Measurements from ENCODE around the gene GNG8. TPM values are rescaled to one million over a fixed set of nuclear protein-coding genes. Genes with fewer than 3 reads are reported as not detected.

Gene GNG8
- total and polyA plus RNA-seq, 7 donors = not detected

GRCh38 chr19:46591870-46592269, 44.1 kb downstream of the GNG8 start:
- H3K27me3 ChIP-seq = no peaks in the 10 kb centered on the region
- DNase-seq = no peak
- intact Hi-C loops (cut with DNase I) = no loop called here
- H3K4me3 ChIP-seq = no peak overlapping the region
- TF ChIP-seq EP300 (IDR thresholded peaks at IDR 0.05) (no peak), POLR2A (IDR thresholded peaks at IDR 0.05) (no peak), CTCF (IDR thresholded peaks at IDR 0.05) (no peak), POLR2AphosphoS5 (IDR thresholded peaks at IDR 0.05) (no peak)
- H3K9me3 ChIP-seq = no peaks in the 10 kb centered on the region
- H3K4me1 ChIP-seq = no peaks in the 10 kb centered on the region
- H3K27ac ChIP-seq = no peak overlapping the region
- H3K36me3 ChIP-seq = no peaks in the 10 kb centered on the region
- 78 to 85% methylated on average over 3 of the region's 3 CpGs for WGBS, 2 donors

GRCh38 chr19:46591254-46591653, 44.7 kb downstream of the GNG8 start:
- Histone ChIP-seq H3K27me3 (no peaks in the 10 kb centered on the region), H3K9me3 (no peaks in the 10 kb centered on the region), H3K4me3 (no peak overlapping the region), H3K4me1 (no peaks in the 10 kb centered on the region), H3K36me3 (no peaks in the 10 kb centered on the region), H3K27ac (no peak overlapping the region)
- intact Hi-C loops (cut with DNase I) = no loop called here
- WGBS, 2 donors = 92 to 95% methylated on average over 4 of the region's 4 CpGs
- no peak for DNase-seq
- no peak for TF ChIP-seq POLR2AphosphoS5 (IDR thresholded peaks at IDR 0.05)
- TF ChIP-seq CTCF (IDR thresholded peaks at IDR 0.05) = no peak
- TF ChIP-seq EP300 (IDR thresholded peaks at IDR 0.05) = no peak

GRCh38 chr19:46587861-46588260, 48.1 kb downstream of the GNG8 start:
- Histone ChIP-seq H3K27me3 (no peaks in the 10 kb centered on the region), H3K27ac (no peak overlapping the region), H3K9me3 (no peaks in the 10 kb centered on the region), H3K36me3 (no peaks in the 10 kb centered on the region), H3K4me1 (no peaks in the 10 kb centered on the region), H3K4me3 (no peak overlapping the region)
- WGBS, 2 donors = 86 to 90% methylated on average over 3 of the region's 3 CpGs
- intact Hi-C loops (cut with DNase I) = no loop called here
- TF ChIP-seq EP300 (IDR thresholded peaks at IDR 0.05) (no peak), POLR2A (IDR thresholded peaks at IDR 0.05) (no peak)
- no peak for DNase-seq

GRCh38 chr19:46586294-46586693, 49.7 kb downstream of the GNG8 start:
- H3K4me3 ChIP-seq = no peak overlapping the region
- no peaks in the 10 kb centered on the region for H3K4me1 ChIP-seq
- no peaks in the 10 kb centered on the region for H3K27me3 ChIP-seq
- no peaks in the 10 kb centered on the region for H3K9me3 ChIP-seq
- no peaks in the 10 kb centered on the region for H3K36me3 ChIP-seq
- intact Hi-C loops (cut with DNase I) = no loop called here
- H3K27ac ChIP-seq = no peak overlapping the region
- WGBS, 2 donors = 65 to 80% methylated on average over 4 of the region's 4 CpGs
- DNase-seq = no peak
- TF ChIP-seq POLR2AphosphoS5 (IDR thresholded peaks at IDR 0.05) (no peak), EP300 (IDR thresholded peaks at IDR 0.05) (no peak), CTCF (IDR thresholded peaks at IDR 0.05) (no peak), POLR2A (IDR thresholded peaks at IDR 0.05) (no peak)

GRCh38 chr19:46585539-46585938, 50.5 kb downstream of the GNG8 start:
- intact Hi-C loops (cut with DNase I) = no loop called here
- no peak overlapping the region for H3K4me3 ChIP-seq
- no peak overlapping the region for H3K27ac ChIP-seq
- DNase-seq = no peak
- no peaks in the 10 kb centered on the region for H3K9me3 ChIP-seq
- H3K36me3 ChIP-seq = no peaks in the 10 kb centered on the region
- no peaks in the 10 kb centered on the region for H3K27me3 ChIP-seq
- WGBS, 2 donors = 86 to 90% methylated on average over 1 of the region's 1 CpG
- H3K4me1 ChIP-seq = no peaks in the 10 kb centered on the region
- TF ChIP-seq EP300 (IDR thresholded peaks at IDR 0.05) (no peak), POLR2A (IDR thresholded peaks at IDR 0.05) (no peak), POLR2AphosphoS5 (IDR thresholded peaks at IDR 0.05) (no peak), CTCF (IDR thresholded peaks at IDR 0.05) (no peak)

Other genes starting within 250 kb of the GNG8 start
- 1 to 10 TPM; 3.5 to 6.1 (median 5.2) TPM for gene CCDC8, start 222.6 kb downstream of the GNG8 start, total RNA-seq
- gene CCDC8, start 222.6 kb downstream of the GNG8 start, polyA plus RNA-seq = 1 to 10 TPM in 2 of 3 donors, under 1 TPM in 1; 0.69 to 2.4 (median 1.9) TPM
- gene PNMA8C, start 207.3 kb downstream of the GNG8 start, total RNA-seq = under 1 TPM in 3 of 4 donors, not detected in 1; 0.27 to 0.36 (median 0.28) TPM
- under 1 TPM in 2 of 3 donors, not detected in 1; 0.23 to 0.25 TPM for gene PNMA8C, start 207.3 kb downstream of the GNG8 start, polyA plus RNA-seq
- gene PNMA8A, start 164.6 kb downstream of the GNG8 start, total RNA-seq = 1 to 10 TPM; 1.5 to 8.4 (median 5.5) TPM
- 1 to 10 TPM in 1 of 3 donors, not detected in 2; 2.3 TPM for gene PNMA8A, start 164.6 kb downstream of the GNG8 start, polyA plus RNA-seq
- gene PNMA8B, start 140.3 kb downstream of the GNG8 start, total RNA-seq = 1 to 10 TPM; 1.3 to 1.9 (median 1.6) TPM
- under 1 TPM in 2 of 3 donors, not detected in 1; 0.60 to 0.95 TPM for gene PNMA8B, start 140.3 kb downstream of the GNG8 start, polyA plus RNA-seq
- 100 to 1,000 TPM; 127 to 183 (median 159) TPM for gene CALM3, start 34.9 kb downstream of the GNG8 start, total RNA-seq
- 100 to 1,000 TPM; 210 to 375 (median 281) TPM for gene CALM3, start 34.9 kb downstream of the GNG8 start, polyA plus RNA-seq
- gene PTGIR, start 11.1 kb downstream of the GNG8 start, total RNA-seq = 1 to 10 TPM; 2.0 to 5.8 (median 3.5) TPM
- gene PTGIR, start 11.1 kb downstream of the GNG8 start, polyA plus RNA-seq = 1 to 10 TPM in 1 of 3 donors, under 1 TPM in 1, not detected in 1; 0.60 to 4.4 TPM
- 10 to 100 TPM; 23.7 to 87.2 (median 48.6) TPM for gene DACT3, start 25.0 kb upstream of the GNG8 start, total RNA-seq
- 1 to 10 TPM in 2 of 3 donors, under 1 TPM in 1; 0.46 to 2.9 (median 1.8) TPM for gene DACT3, start 25.0 kb upstream of the GNG8 start, polyA plus RNA-seq
- 10 to 100 TPM; 14.7 to 33.8 (median 16.7) TPM for gene PRKD2, start 80.9 kb upstream of the GNG8 start, total RNA-seq
- 10 to 100 TPM; 18.6 to 51.7 (median 32.6) TPM for gene PRKD2, start 80.9 kb upstream of the GNG8 start, polyA plus RNA-seq
- 10 to 100 TPM; 15.0 to 31.0 (median 15.7) TPM for gene FKRP, start 109.9 kb upstream of the GNG8 start, total RNA-seq
- gene FKRP, start 109.9 kb upstream of the GNG8 start, polyA plus RNA-seq = 10 to 100 TPM in 1 of 3 donors, 1 to 10 TPM in 2; 1.4 to 11.9 (median 3.6) TPM
- 10 to 100 TPM; 42.5 to 62.6 (median 49.7) TPM for gene STRN4, start 110.2 kb upstream of the GNG8 start, total RNA-seq
- 10 to 100 TPM; 45.0 to 63.4 (median 51.8) TPM for gene STRN4, start 110.2 kb upstream of the GNG8 start, polyA plus RNA-seq
- 10 to 100 TPM; 21.8 to 28.8 (median 24.8) TPM for gene SLC1A5, start 152.4 kb upstream of the GNG8 start, total RNA-seq
- gene SLC1A5, start 152.4 kb upstream of the GNG8 start, polyA plus RNA-seq = 100 to 1,000 TPM in 1 of 3 donors, 10 to 100 TPM in 2; 24.7 to 122 (median 30.6) TPM
- gene AP2S1, start 214.6 kb upstream of the GNG8 start, total RNA-seq = 10 to 100 TPM; 52.4 to 84.3 (median 73.0) TPM
- gene AP2S1, start 214.6 kb upstream of the GNG8 start, polyA plus RNA-seq = 100 to 1,000 TPM; 139 to 167 (median 163) TPM
- gene ARHGAP35, start 224.8 kb upstream of the GNG8 start, total RNA-seq = 10 to 100 TPM; 33.9 to 55.7 (median 36.7) TPM
- 10 to 100 TPM; 11.4 to 35.6 (median 20.3) TPM for gene ARHGAP35, start 224.8 kb upstream of the GNG8 start, polyA plus RNA-seq